Activated T-cell treated with anti-CD3 and anti-CD28 coated beads, Interleukin-2, amount 50 U/mL, for 72 hours (primary cell): ENCODE measurements around the gene KXD1. TPM values are rescaled to one million over a fixed set of nuclear protein-coding genes. Genes with fewer than 3 reads are reported as not detected.

Experiments used
- total RNA-seq, 2 donors: library from RNA; stranded (reverse); gene quantifications; one replicate each; pipeline ENCODE4 v1.2.3, GENCODE V29; 2022

The KXD1 gene
- total RNA-seq, 2 donors from 2014 or later = 127 to 139 TPM

Other genes starting within 250 kb of the KXD1 start
- gene LSM4, start 234.8 kb upstream of the KXD1 start, total RNA-seq = 100 to 1,000 TPM; 178 to 250 TPM
- gene PGPEP1, start 217.3 kb upstream of the KXD1 start, total RNA-seq = 10 to 100 TPM; 55.5 to 58.0 TPM
- under 1 TPM in 1 of 2 donors, not detected in 1; 0.60 TPM for gene GDF15, start 171.7 kb upstream of the KXD1 start, total RNA-seq
- gene LRRC25, start 160.2 kb upstream of the KXD1 start, total RNA-seq = not detected
- gene SSBP4, start 138.5 kb upstream of the KXD1 start, total RNA-seq = 10 to 100 TPM; 46.8 to 48.1 TPM
- 10 to 100 TPM; 20.5 to 24.8 TPM for gene ISYNA1, start 119.7 kb upstream of the KXD1 start, total RNA-seq
- gene ELL, start 35.8 kb upstream of the KXD1 start, total RNA-seq = 10 to 100 TPM; 25.9 to 32.3 TPM
- gene FKBP8, start 14.3 kb upstream of the KXD1 start, total RNA-seq = 100 to 1,000 TPM; 223 to 239 TPM
- 1,000 to 10,000 TPM; 1,602 TPM for gene UBA52, start 14.0 kb downstream of the KXD1 start, total RNA-seq
- 10 to 100 TPM; 46.2 to 59.5 TPM for gene REX1BD, start 30.9 kb downstream of the KXD1 start, total RNA-seq
- not detected for gene CRLF1, start 48.9 kb downstream of the KXD1 start, total RNA-seq
- gene TMEM59L, start 55.0 kb downstream of the KXD1 start, total RNA-seq = 1 to 10 TPM in 1 of 2 donors, under 1 TPM in 1; 0.49 to 2.0 TPM
- gene KLHL26, start 79.2 kb downstream of the KXD1 start, total RNA-seq = 10 to 100 TPM; 10.1 to 11.1 TPM
- 1 to 10 TPM; 7.1 to 7.3 TPM for gene CRTC1, start 125.8 kb downstream of the KXD1 start, total RNA-seq
- not detected for gene COMP, start 233.4 kb downstream of the KXD1 start, total RNA-seq